Fibroblast of skin of left quadriceps (primary cell): Measurements from ENCODE around the gene ARGLU1.

Experiments used
- DNase-seq, 2 experiments: peaks; one replicate each; pipeline ENCODE4 v3.0.0-alpha.2; 2013; ENCODE audit warnings: low read depth in 2 of 2

The ARGLU1 gene

GRCh38 chr13:106503272-106503671 is 64.7 kb downstream of the ARGLU1 start:
- DNase-seq: no peak

- no peak for DNase-seq
These were observed 67.5 kb downstream of the ARGLU1 start for GRCh38 chr13:106500445-106500844.

- no peak for DNase-seq
These were observed 68.0 kb downstream of the ARGLU1 start for GRCh38 chr13:106499896-106500295.

- DNase-seq: no peak
These were observed 68.8 kb downstream of the ARGLU1 start for GRCh38 chr13:106499113-106499512.

GRCh38 chr13:106498571-106498970 is 69.4 kb downstream of the ARGLU1 start:
- DNase-seq: no peak

- DNase-seq: no peak
These were observed 69.8 kb downstream of the ARGLU1 start for GRCh38 chr13:106498158-106498557.

GRCh38 chr13:106497079-106497478 is 70.9 kb downstream of the ARGLU1 start:
- DNase-seq: no peak

- DNase-seq: no peak
These were observed 71.6 kb downstream of the ARGLU1 start for GRCh38 chr13:106496072-106496997.

- no peak for DNase-seq
These were observed 73.0 kb downstream of the ARGLU1 start for GRCh38 chr13:106494936-106495335.

- DNase-seq: no peak
These were observed 73.4 kb downstream of the ARGLU1 start for GRCh38 chr13:106494506-106494905.

GRCh38 chr13:106493533-106494220 is 74.3 kb downstream of the ARGLU1 start:
- DNase-seq: no peak

GRCh38 chr13:106492588-106493475 is 75.1 kb downstream of the ARGLU1 start:
- DNase-seq: no peak

- DNase-seq: no peak
These were observed 75.9 kb downstream of the ARGLU1 start for GRCh38 chr13:106491928-106492587.
